ENCODE data around the gene DRD4.

DRD4 gene

GRCh38 chr11:628056-628455, 9.0 kb upstream of the DRD4 start:
- TF ChIP-seq CTCF (IDR thresholded peaks at IDR 0.05; ENCODE audit: low read depth, low read length, poor library complexity, severe bottlenecking) (no peak), EZH2phosphoT487 (IDR thresholded peaks at IDR 0.05; ENCODE audit: borderline replicate concordance, low read length) (no peak)
- Histone ChIP-seq H3K9me3 (ENCODE audit: control insufficient read depth, insufficient read depth, low read length) (no peaks in the 10 kb centered on the region), H3K27ac (ENCODE audit: low read depth, low read length) (no peak overlapping the region), H3K36me3 (ENCODE audit: control insufficient read depth, low read length) (no peaks in the 10 kb centered on the region), H3K4me2 (ENCODE audit: low read length) (no peak overlapping the region), H3K4me3 (ENCODE audit: low read length) (no peak overlapping the region), H3K27me3 (ENCODE audit: control insufficient read depth, low read length) (no peaks in the 10 kb centered on the region), H3K4me1 (ENCODE audit: control insufficient read depth, low read length) (peaks cover 13% of the 10 kb centered on the region), H3K9me2 (replicated peaks; ENCODE audit: control insufficient read depth, low read length) (no peaks in the 10 kb centered on the region), H3K79me2 (ENCODE audit: control insufficient read depth, low read length) (no peaks in the 10 kb centered on the region), H4K20me1 (ENCODE audit: control insufficient read depth, insufficient read depth, low read depth, low read length) (no peaks in the 10 kb centered on the region), H3F3A (ENCODE audit: control insufficient read depth, insufficient read depth) (no peaks in the 10 kb centered on the region)

DNA sequence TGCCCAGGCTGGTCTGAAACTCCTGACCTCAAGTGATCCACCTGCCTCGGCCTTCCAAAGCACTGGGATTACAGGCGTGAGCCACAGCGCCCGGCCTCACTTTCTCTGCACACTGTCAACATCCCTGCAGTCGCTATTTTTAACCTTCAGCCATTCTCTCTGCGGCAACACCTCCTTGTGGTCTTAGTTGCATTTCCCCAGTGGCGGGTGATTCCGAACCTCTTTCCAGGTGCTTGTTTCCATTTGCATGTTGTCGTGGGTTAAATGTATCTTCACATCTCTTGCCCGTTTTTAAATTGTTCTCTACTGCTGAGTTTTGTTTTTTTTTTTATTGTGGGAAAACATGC, 7.9 kb upstream of the DRD4 start:
- H3K9me3 ChIP-seq (ENCODE audit: control insufficient read depth, insufficient read depth, low read length): no peaks in the 10 kb centered on the region
- no peak overlapping the region for H3K4me3 ChIP-seq (ENCODE audit: low read length)
- TF ChIP-seq CTCF (IDR thresholded peaks at IDR 0.05; ENCODE audit: low read depth, low read length, poor library complexity, severe bottlenecking) (no peak), EZH2phosphoT487 (IDR thresholded peaks at IDR 0.05; ENCODE audit: borderline replicate concordance, low read length) (no peak)
- no peaks in the 10 kb centered on the region for H3K9me2 ChIP-seq (replicated peaks; ENCODE audit: control insufficient read depth, low read length)
- no peaks in the 10 kb centered on the region for H4K20me1 ChIP-seq (ENCODE audit: control insufficient read depth, insufficient read depth, low read depth, low read length)
- peak overlapping the region; percentile 29 for H3K4me2 ChIP-seq (ENCODE audit: low read length)
- no peaks in the 10 kb centered on the region for H3K79me2 ChIP-seq (ENCODE audit: control insufficient read depth, low read length)
- H3K27ac ChIP-seq (ENCODE audit: low read depth, low read length): no peak overlapping the region
- no peaks in the 10 kb centered on the region for H3K36me3 ChIP-seq (ENCODE audit: control insufficient read depth, low read length)
- no peaks in the 10 kb centered on the region for H3F3A ChIP-seq (ENCODE audit: control insufficient read depth, insufficient read depth)
- H3K4me1 ChIP-seq (ENCODE audit: control insufficient read depth, low read length): peaks cover 13% of the 10 kb centered on the region
- H3K27me3 ChIP-seq (ENCODE audit: control insufficient read depth, low read length): no peaks in the 10 kb centered on the region

GRCh38 chr11:630871-631270, 6.2 kb upstream of the DRD4 start:
- H3K36me3 ChIP-seq (ENCODE audit: control insufficient read depth, low read length): no peaks in the 10 kb centered on the region
- no peaks in the 10 kb centered on the region for H3K79me2 ChIP-seq (ENCODE audit: control insufficient read depth, low read length)
- no peaks in the 10 kb centered on the region for H3K9me3 ChIP-seq (ENCODE audit: control insufficient read depth, insufficient read depth, low read length)
- no peak overlapping the region for H3K27ac ChIP-seq (ENCODE audit: low read depth, low read length)
- TF ChIP-seq CTCF (IDR thresholded peaks at IDR 0.05; ENCODE audit: low read depth, low read length, poor library complexity, severe bottlenecking) (no peak), EZH2phosphoT487 (IDR thresholded peaks at IDR 0.05; ENCODE audit: borderline replicate concordance, low read length) (no peak)
- no peaks in the 10 kb centered on the region for H4K20me1 ChIP-seq (ENCODE audit: control insufficient read depth, insufficient read depth, low read depth, low read length)
- H3K27me3 ChIP-seq (ENCODE audit: control insufficient read depth, low read length): no peaks in the 10 kb centered on the region
- H3K9me2 ChIP-seq (replicated peaks; ENCODE audit: control insufficient read depth, low read length): no peaks in the 10 kb centered on the region
- peaks cover 13% of the 10 kb centered on the region for H3K4me1 ChIP-seq (ENCODE audit: control insufficient read depth, low read length)
- no peak overlapping the region for H3K4me2 ChIP-seq (ENCODE audit: low read length)
- H3K4me3 ChIP-seq (ENCODE audit: low read length): no peak overlapping the region
- no peaks in the 10 kb centered on the region for H3F3A ChIP-seq (ENCODE audit: control insufficient read depth, insufficient read depth)
